K562 (cell line): ENCODE data around the gene DALRD3. TPM values are rescaled to one million over a fixed set of nuclear protein-coding genes. Genes with fewer than 3 reads are reported as not detected.

Source experiments
- ARHGAP35 ChIP-seq: fragments of 450-650 bp; IDR thresholded peaks from 2 replicates; pipeline ENCODE4 v1.6.1; 2018; ENCODE audit not compliant: partially characterized antibody
- ATF7 ChIP-seq: fragments of 450-650 bp; IDR thresholded peaks from 2 replicates; pipeline ENCODE4 v1.7.1; 2014; ENCODE audit warnings: mild to moderate bottlenecking, moderate library complexity
- BRCA1 ChIP-seq, 2 experiments: fragments of 450-650 bp in 1 of 2; sonication (generic) in 1 of 2; formaldehyde crosslinking in 1 of 2; IDR thresholded peaks; 2 replicates each; pipeline versions ENCODE4 v1.5.0 to v1.6.1; 2017 to 2020; ENCODE audit warnings: mild to moderate bottlenecking in 1 of 2, missing genetic modification reagents in 1 of 2
- CTCF ChIP-seq, 3 experiments: IDR thresholded peaks in 2 of 3; conservative IDR thresholded peaks in 1 of 3; 2 replicates each; pipeline ENCODE4 v1.5.1; 2011 to 2012; ENCODE audit warnings: low read length in 3 of 3, mild to moderate bottlenecking in 3 of 3, control low read depth in 2 of 3, improper control_type of control experiment in 1 of 3, inconsistent platforms in 1 of 3, low read depth in 1 of 3, mixed read lengths in 1 of 3, moderate library complexity in 1 of 3; ENCODE audit not compliant: insufficient read depth in 2 of 3
- IFI16 ChIP-seq: fragments of 250-450 bp; sonication (Bioruptor Pico); IDR thresholded peaks from 2 replicates; pipeline ENCODE4 v2.1.2; 2022; ENCODE audit warnings: mild to moderate bottlenecking, inconsistent platforms
- LCOR ChIP-seq: sonication (generic); formaldehyde crosslinking; IDR thresholded peaks from 2 replicates; pipeline ENCODE4 v1.8.0; 2022; ENCODE audit warnings: mild to moderate bottlenecking, missing genetic modification reagents
- MIER1 ChIP-seq: fragments of 450-650 bp; IDR thresholded peaks from 2 replicates; pipeline ENCODE4 v1.6.1; 2016; ENCODE audit warnings: antibody characterized with exemption, mild to moderate bottlenecking, low read depth
- REST ChIP-seq, 2 experiments: fragments of 450-650 bp; formaldehyde crosslinking in 1 of 2; IDR thresholded peaks; 2 replicates each; pipeline versions ENCODE4 v1.4.0 to v1.6.1; 2014 to 2020; ENCODE audit warnings: mild to moderate bottlenecking in 2 of 2, borderline replicate concordance in 1 of 2, low read depth in 1 of 2
- TSHZ1 ChIP-seq: fragments of 250-450 bp; sonication (Bioruptor Pico); IDR thresholded peaks from 2 replicates; pipeline ENCODE4 v1.4.0; 2020; ENCODE audit warnings: mild to moderate bottlenecking, moderate library complexity
- ZBTB9 ChIP-seq: fragments of 450-650 bp; formaldehyde crosslinking; IDR thresholded peaks from 2 replicates; pipeline ENCODE4 v1.4.0; 2020; ENCODE audit warnings: mild to moderate bottlenecking, moderate library complexity
- polyA plus RNA-seq, 8 experiments: library from polyadenylated mRNA; depleted of rRNA in 4 of 8; stranded (reverse) in 5 of 8; unstranded in 3 of 8; fragments of >200 nt; fragmentation: Nextera tagmentation in 2 of 8; fragmentation: Illumina TruSeq in 1 of 8; extraction: Ambion mirVana in 2 of 8; extraction: Trizol in 1 of 8; gene quantifications; 2 replicates each; pipeline versions ENCODE4 v1.2.1 to v1.2.3, GENCODE V29; 2011 to 2014; ENCODE audit warnings: inconsistent platforms in 1 of 8, missing spikeins in 1 of 8
- total RNA-seq, 7 experiments: library from RNA; depleted of rRNA in 6 of 7; stranded (reverse); fragments of >200 nt in 6 of 7; fragmentation: Illumina TruSeq in 2 of 7; extraction: Trizol in 2 of 7; gene quantifications; 2 replicates each; pipeline versions ENCODE4 v1.2.1 to v1.2.3, GENCODE V29; 2011 to 2021; ENCODE audit warnings: low replicate concordance in 1 of 7

Gene DALRD3
- total and polyA plus RNA-seq, 9 of the 15 experiments (the other 6 are each of a cell fraction or from before 2014, with no cell fraction given) = 6.6 to 31.3 (median 14.4) TPM

- TF ChIP-seq REST (IDR thresholded peaks at IDR 0.05; ENCODE audit: borderline replicate concordance) = no peak
- peak; percentile 52; the same call in 1 of the 2 replicates for TF ChIP-seq REST (CRISPR knock-in tag; IDR thresholded peaks at IDR 0.05; ENCODE audit: low read depth)
- 0 out of 2 replicates have a peak, but pooled peaks have one; percentile 43 for TF ChIP-seq ZBTB9
- no peak for TF ChIP-seq MIER1
- TF ChIP-seq BRCA1 (IDR thresholded peaks at IDR 0.05) = no peak
- TF ChIP-seq BRCA1 (CRISPR knock-in tag; IDR thresholded peaks at IDR 0.05) = no peak
- TF ChIP-seq ARHGAP35 = no peak
- TF ChIP-seq IFI16 (CRISPR knock-in tag) = no peak
- TF ChIP-seq ATF7 = 0 out of 2 replicates have a peak, but pooled peaks have one; percentile 33
- no peak for TF ChIP-seq TSHZ1 (CRISPR knock-in tag)
- TF ChIP-seq LCOR (CRISPR knock-in tag) = peak; percentile 87
- no peak for TF ChIP-seq CTCF (IDR thresholded peaks at IDR 0.05 in 2 of 3, conservative IDR thresholded peaks at IDR 0.05 in 1 of 3; ENCODE audit: insufficient read depth in 2 of 3, low read depth in 1 of 3, low read length in 3 of 3)
Observed at GRCh38 chr3:49017971-49018706, at the start of gene DALRD3 (continued).
